Activated CD4-positive, alpha-beta T cell treated with anti-CD3 and anti-CD28 coated beads for 48 hours (primary cell): ENCODE results near the gene SEC16B.

Source experiments
- DNase-seq: peaks from one replicate; pipeline ENCODE4 v3.0.0-alpha.2; 2020

SEC16B gene

GRCh38 chr1:177905686-177906085, 64.2 kb downstream of the SEC16B start:
- DNase-seq: no peak

GRCh38 chr1:177902266-177902665, 67.6 kb downstream of the SEC16B start:
- no peak for DNase-seq

- no peak for DNase-seq
These were observed 71.7 kb downstream of the SEC16B start for GRCh38 chr1:177897998-177898654.

GRCh38 chr1:177897281-177897997, 72.4 kb downstream of the SEC16B start:
- DNase-seq: no peak
